Daoy (cell line): Measurements from ENCODE around the gene TP53BP1. TPM values are rescaled to one million over a fixed set of nuclear protein-coding genes. Genes with fewer than 3 reads are reported as not detected.
"Not testable (repeated sequence)": the region's sequence is repeated elsewhere in the genome, so short reads cannot be mapped to it uniquely, and the experiment has no call there.

Experiments used
- DNase-seq: peaks from one replicate; pipeline ENCODE4 v3.0.0-alpha.2; 2015; ENCODE audit warnings: low read depth
- total RNA-seq: library from RNA; depleted of rRNA; stranded (reverse); fragments of >200 nt; shearing (Covaris generic); gene quantifications from 2 replicates; pipeline ENCODE4 v1.2.3, GENCODE V29; 2014

The TP53BP1 gene
- total RNA-seq, 1 experiment from 2014 or later: 30.6 TPM

- DNase-seq: no peak
These were observed 72.1 kb downstream of the TP53BP1 start for GRCh38 chr15:43420876-43421275.

GRCh38 chr15:43420435-43420834 lies 72.5 kb downstream of the TP53BP1 start:
- DNase-seq: no peak

GRCh38 chr15:43414196-43414595 lies 78.8 kb downstream of the TP53BP1 start:
- DNase-seq: no peak

GRCh38 chr15:43412096-43412495 lies 80.9 kb downstream of the TP53BP1 start:
- no peak for DNase-seq

- no peak for DNase-seq
These were observed 82.3 kb downstream of the TP53BP1 start for GRCh38 chr15:43410572-43411214.

- DNase-seq: no peak
These were observed 84.2 kb downstream of the TP53BP1 start for GRCh38 chr15:43408789-43409188.

- no peak for DNase-seq
These were observed 86.1 kb downstream of the TP53BP1 start for GRCh38 chr15:43406808-43407207.

- no peak for DNase-seq
These were observed 86.8 kb downstream of the TP53BP1 start for GRCh38 chr15:43406189-43406588.

GRCh38 chr15:43404130-43404529 lies 88.8 kb downstream of the TP53BP1 start:
- DNase-seq: no peak

- no peak for DNase-seq
These were observed 89.3 kb downstream of the TP53BP1 start for GRCh38 chr15:43403616-43404015.

GRCh38 chr15:43402255-43402654 lies 90.7 kb downstream of the TP53BP1 start:
- no peak for DNase-seq

GRCh38 chr15:43393592-43393991 lies 99.4 kb downstream of the TP53BP1 start:
- not testable (repeated sequence) for DNase-seq

- DNase-seq: peak; percentile 16
These were observed 102.2 kb downstream of the TP53BP1 start for GRCh38 chr15:43390723-43391122.

- no peak for DNase-seq
These were observed 109.9 kb downstream of the TP53BP1 start for GRCh38 chr15:43383070-43383469.

- no peak for DNase-seq
These were observed 110.6 kb downstream of the TP53BP1 start for GRCh38 chr15:43382310-43382709.

- DNase-seq: no peak
These were observed 114.4 kb downstream of the TP53BP1 start for GRCh38 chr15:43378601-43379000.

- DNase-seq: peak; percentile 34
These were observed 116.8 kb downstream of the TP53BP1 start for GRCh38 chr15:43376017-43376705.

- DNase-seq: peak; percentile 89
These were observed 121.7 kb downstream of the TP53BP1 start, which contains the start of the genes TUBGCP4 and ZSCAN29 for GRCh38 chr15:43370975-43371974. Gene TUBGCP4 (plus strand): TSS chr15:43371101. CDS start chr15:43371355, 254 bp downstream. Gene ZSCAN29 (minus strand): TSS chr15:43371043. CDS start chr15:43369913, 1,130 bp downstream.

- peak; percentile 26 for DNase-seq
These were observed 122.5 kb downstream of the TP53BP1 start for GRCh38 chr15:43370310-43370974.

GRCh38 chr15:43361313-43361903 lies 131.5 kb downstream of the TP53BP1 start:
- DNase-seq: no peak

- no peak for DNase-seq
These were observed 132.1 kb downstream of the TP53BP1 start for GRCh38 chr15:43360821-43361220.
